Measurements from ENCODE around the gene MATN1. TPM values are rescaled to one million over a fixed set of nuclear protein-coding genes. Genes with fewer than 3 reads are reported as not detected.

The MATN1 gene
- total and polyA plus RNA-seq, 2 of the 4 experiments (the other 2 are of a cell fraction): 0.27 TPM; not detected in 1

DNA sequence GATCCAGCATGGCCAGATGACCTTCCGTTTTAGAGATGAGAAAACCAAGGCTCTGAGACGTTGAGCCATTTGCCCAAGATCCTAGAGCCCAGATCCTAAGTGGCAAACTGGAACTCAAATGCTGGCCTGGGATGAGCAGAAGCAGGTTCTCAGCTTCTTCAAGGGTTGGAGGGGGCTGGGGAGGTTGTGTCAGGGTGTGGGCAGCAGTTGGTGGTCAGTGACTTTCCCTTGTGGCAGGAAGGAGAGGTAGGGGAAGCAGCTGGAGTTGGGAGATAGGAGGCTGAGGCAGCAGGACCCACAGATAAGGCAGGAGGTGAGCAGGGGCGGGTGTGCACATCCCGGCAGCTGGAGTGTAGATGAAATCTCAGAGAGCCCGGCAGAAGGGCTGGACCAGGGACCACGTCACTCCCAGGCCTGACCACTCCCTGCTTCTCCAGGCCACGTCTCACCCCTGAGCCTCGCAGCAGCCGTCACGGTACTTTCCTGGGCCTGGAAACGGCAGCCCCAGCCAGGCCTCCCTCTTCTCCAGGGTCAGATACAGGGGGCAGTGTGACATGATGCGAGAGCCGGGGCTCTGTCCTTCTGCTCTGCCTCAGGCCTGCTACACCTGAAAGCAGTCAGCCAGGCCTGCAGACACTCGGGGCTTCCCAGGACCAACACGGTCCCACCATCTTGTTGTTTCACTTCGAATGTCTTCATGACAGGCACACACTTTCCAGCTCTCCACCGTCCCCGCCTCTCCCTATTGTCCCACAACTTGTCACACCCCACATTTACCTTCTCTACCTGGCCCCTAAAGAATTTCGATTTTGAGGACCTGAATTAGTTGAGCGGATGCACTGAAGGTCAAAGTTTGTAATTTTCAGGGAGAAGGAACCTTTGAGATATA, 45.7 kb upstream of the MATN1 start:
- in situ Hi-C loops (cut with MboI; ENCODE audit: low sequenced_read_pairs) (no loop called here), dilution Hi-C loops (cut with HindIII; ENCODE audit: low sequenced_read_pairs, unreplicated experiment) (no loop called here), intact Hi-C loops (cut with micrococcal nuclease) (no loop called here)
- TF ChIP-seq MXI1 (IDR thresholded peaks at IDR 0.05; ENCODE audit: borderline replicate concordance, low read depth, low read length) (no peak), MAFK (IDR thresholded peaks at IDR 0.05; ENCODE audit: low read depth, low read length) (no peak), BHLHE40 (IDR thresholded peaks at IDR 0.05; ENCODE audit: low read depth, low read length) (no peak), MAZ (IDR thresholded peaks at IDR 0.05; ENCODE audit: borderline replicate concordance, low read depth, low read length) (no peak), RCOR1 (IDR thresholded peaks at IDR 0.05; ENCODE audit: insufficient replicate concordance, low read length) (no peak), RFX5 (IDR thresholded peaks at IDR 0.05; ENCODE audit: low read depth, low read length) (no peak), NFE2L2 (IDR thresholded peaks at IDR 0.05; ENCODE audit: low read depth, low read length) (no peak), CEBPB (IDR thresholded peaks at IDR 0.05; ENCODE audit: low read depth, low read length) (no peak), RAD21 (IDR thresholded peaks at IDR 0.05; ENCODE audit: low read length) (no peak)
- H2BK120ac ChIP-seq (ENCODE audit: low read depth, low read length): no peak overlapping the region
- H3K9ac ChIP-seq (ENCODE audit: low read depth, low read length): no peak overlapping the region
- DNase-seq (peak; percentile 35), ATAC-seq (ENCODE audit: low read depth) (peak; percentile 67)
- H3K36me3 ChIP-seq (ENCODE audit: control insufficient read depth, insufficient read depth, low read length): no peaks in the 10 kb centered on the region
- no peak overlapping the region for H3K4ac ChIP-seq (ENCODE audit: low read depth, low read length)
- no peak overlapping the region for H2BK15ac ChIP-seq (ENCODE audit: low read depth, low read length)
- H2AK5ac ChIP-seq (ENCODE audit: low read depth, low read length): no peak overlapping the region
- no peak overlapping the region for H3K4me2 ChIP-seq (ENCODE audit: low read depth, low read length)
- H3K4me1 ChIP-seq (ENCODE audit: control insufficient read depth, insufficient read depth, low read length): no peaks in the 10 kb centered on the region
- no peak overlapping the region for H4K5ac ChIP-seq (ENCODE audit: low read depth, low read length)
- no peaks in the 10 kb centered on the region for H3K79me1 ChIP-seq (ENCODE audit: low read depth in 1 of 2, low read length in 2 of 2)
- no peaks in the 10 kb centered on the region for H3K9me1 ChIP-seq (ENCODE audit: insufficient read depth, low read length)
- no peaks in the 10 kb centered on the region for H3K9me3 ChIP-seq (ENCODE audit: control insufficient read depth, insufficient read depth, low read length)
- no peak overlapping the region for H4K8ac ChIP-seq (ENCODE audit: low read depth in 2 of 2, low read length in 2 of 2)
- no peak overlapping the region for H2BK20ac ChIP-seq (ENCODE audit: low read depth, low read length)
- no peak overlapping the region for H2BK5ac ChIP-seq (ENCODE audit: low read depth, low read length, poor library complexity, severe bottlenecking)
- WGBS, 2 experiments (ENCODE audit: extremely low coverage in 2 of 2, insufficient read length in 1 of 2): 59% methylated on average over 8 of the region's 20 CpGs; no CpG with 5 or more reads in 1 of the 2 experiments
- H4K20me1 ChIP-seq (ENCODE audit: insufficient read depth, low read length): no peaks in the 10 kb centered on the region
- H2AFZ ChIP-seq (replicated peaks; ENCODE audit: low read length, poor library complexity): peak overlapping the region; percentile 72
- no peak overlapping the region for H3K23ac ChIP-seq (ENCODE audit: low read depth, low read length)
- BruUV-seq (replicated peaks): no TSS peak
- H2AK9ac ChIP-seq (replicated peaks; ENCODE audit: low read depth, low read length, poor library complexity): no peak overlapping the region
- ChIA-PET POLR2A (ENCODE audit: unreplicated experiment) (interaction anchor here (0.6 kb wide), 1 partner anchor 12 kb away, joined by 4 read pairs; no protein-coding TSS in a partner anchor), CTCF (interaction anchor here (1.2 kb wide), 1 partner anchor 11 kb away, joined by 3 read pairs; no protein-coding TSS in a partner anchor)
- peaks cover 15% of the 10 kb centered on the region for H3K27me3 ChIP-seq (ENCODE audit: control insufficient read depth, insufficient read depth, low read length)
- H4K91ac ChIP-seq (ENCODE audit: insufficient read depth, low read depth, low read length): no peak overlapping the region
- H3K14ac ChIP-seq (replicated peaks; ENCODE audit: low read depth, low read length): no peak overlapping the region; the same call in 1 of the 2 replicates
- no peak overlapping the region for H3K4me3 ChIP-seq (ENCODE audit: insufficient read depth, low read depth, low read length)
- no peak overlapping the region for H3K27ac ChIP-seq (ENCODE audit: insufficient read depth, low read length)
- no peak overlapping the region for H3K18ac ChIP-seq (ENCODE audit: low read depth, low read length)
- H3K56ac ChIP-seq (ENCODE audit: extremely low read depth, insufficient read depth, low read length): no peak overlapping the region

Measured in IMR-90 (cell line).